Heart left ventricle (tissue), 16 donors: ENCODE data around the gene BAIAP2. TPM values are rescaled to one million over a fixed set of nuclear protein-coding genes. Genes with fewer than 3 reads are reported as not detected.

Experiments used
- ATAC-seq, 4 donors: fragments of 200-7000 bp; cut with Tn5 transposase; one replicate each; pipeline ENCODE4 v1.9.1; 2020 to 2022; ENCODE audit warnings: moderate library complexity in 4 of 4, mild to moderate bottlenecking in 3 of 4, moderate number of reproducible peaks in 1 of 4
- DNase-seq, 5 donors: peaks; one replicate each; pipeline ENCODE4 v3.0.0-alpha.2; 2020
- H3K27ac ChIP-seq, 12 donors: fragments of 200-600 bp; sonication (generic) in 4 of 12; one replicate each; pipeline versions ENCODE4 v1.5.0 to v1.8.0; 2016 to 2022; ENCODE audit warnings: mild to moderate bottlenecking in 2 of 12
- H3K27me3 ChIP-seq, 9 donors: fragments of 200-600 bp; sonication (generic) in 2 of 9; one replicate each; pipeline versions ENCODE4 v1.5.1 to v1.8.0; 2016 to 2022; ENCODE audit warnings: mild to moderate bottlenecking in 3 of 9
- H3K36me3 ChIP-seq, 9 donors: fragments of 200-600 bp; sonication (generic) in 2 of 9; one replicate each; pipeline versions ENCODE4 v1.5.0 to v1.8.0; 2018 to 2022; ENCODE audit warnings: mild to moderate bottlenecking in 2 of 9
- H3K4me1 ChIP-seq, 12 donors: fragments of 200-600 bp; sonication (generic) in 4 of 12; one replicate each; pipeline versions ENCODE4 v1.5.0 to v1.8.0; 2016 to 2022; ENCODE audit warnings: mild to moderate bottlenecking in 3 of 12
- H3K4me3 ChIP-seq, 12 donors: fragments of 200-600 bp; sonication (generic) in 4 of 12; one replicate each; pipeline versions ENCODE4 v1.5.0 to v1.8.0; 2017 to 2022; ENCODE audit warnings: mild to moderate bottlenecking in 9 of 12, moderate library complexity in 4 of 12
- H3K9me3 ChIP-seq, 12 donors: fragments of 200-600 bp; sonication (generic) in 4 of 12; one replicate each; pipeline versions ENCODE4 v1.5.0 to v1.8.0; 2016 to 2022; ENCODE audit warnings: mild to moderate bottlenecking in 1 of 12
- POLR2A ChIP-seq, 2 donors: fragments of 450-650 bp; IDR thresholded peaks; one replicate each; pipeline ENCODE4 v1.6.1; 2017; ENCODE audit warnings: antibody characterized with exemption in 2 of 2, mild to moderate bottlenecking in 2 of 2, moderate library complexity in 2 of 2
- WGBS, 4 donors: extraction: QIAGEN DNeasy Blood & Tissue Kit in 2 of 4; methylation state at CpG; one replicate each; pipeline versions ENCODE4 v1.1.5 to v1.1.7; 2013 to 2018; 5-methylcytosine and 5-hydroxymethylcytosine counted together
- intact Hi-C, 10 donors: fragments of 100-400 bp; cut with DNase I; formaldehyde crosslinking; loops; one replicate each; pipeline versions ENCODE4 v1.11.1 to v1.14.2; 2022
- polyA plus RNA-seq, 2 donors: library from polyadenylated mRNA; stranded (reverse); fragments of 200-250 nt; gene quantifications; one replicate each; pipeline ENCODE4 v1.2.3, GENCODE V29; 2013
- total RNA-seq, 9 donors: library from RNA; depleted of rRNA in 2 of 9; stranded (reverse); fragments of >200 nt in 2 of 9; fragmentation: NEBNext Ultra II Directional in 3 of 9; extraction: Animal tissue kit (Norgen Biotek cat#: 25700) in 3 of 9; gene quantifications; one replicate each; pipeline versions ENCODE4 v1.1.0 to v1.2.4, GENCODE V29; 2016 to 2023
- TF ChIP-seq, protein P1 (sequence below), 12 donors: fragments of 200-600 bp; sonication (generic) in 4 of 12; IDR thresholded peaks; one replicate each; pipeline versions ENCODE4 v1.5.0 to v1.8.0; 2018 to 2022; ENCODE audit warnings: antibody characterized with exemption in 12 of 12, mild to moderate bottlenecking in 5 of 12
- donor health status: ischemic (EF 13 %, LVEDD 7.1; RV severe dilation, severe dysfunction).
- donor health status: healthy with polysubstance abuse.
- donor health status: DM: no; HTN: yes; CAD: no.
- donor health status: DM: no; HTN: no; CAD: no.
- donor health status: ischemic (EF 25% LVEDD 6.9; RV normal size, moderate dysfunction).
- donor health status: ischemic (EF 25% LVEDD 5.7; RV mildly dilated, moderate dysfunction).
- donor health status: healthy.
- donor health status: DM: yes; HTN: yes; CAD: no.
- donor health status: ischemic (EF 35%, LVEDD 5.7; RV mildly dilated, moderate dysfunction).
- donor health status: nonischemic (EF 11% LVEDD 7.7; RV severe dilation, severe dysfunction).
- donor health status: DM: yes; HTN: yes; CAD: no.
- donor health status: PGD.
- donor health status: ischemic (EF 29% LVEDD 5.4; RV normal size, mild dysfunction).
- donor health status: nonischemic (EF 23%, LVEDD 6.1; RV moderate dilation, normal function).

The BAIAP2 gene
- total and polyA plus RNA-seq, 11 donors = 8.9 to 30.2 (median 18.5) TPM

DNA sequence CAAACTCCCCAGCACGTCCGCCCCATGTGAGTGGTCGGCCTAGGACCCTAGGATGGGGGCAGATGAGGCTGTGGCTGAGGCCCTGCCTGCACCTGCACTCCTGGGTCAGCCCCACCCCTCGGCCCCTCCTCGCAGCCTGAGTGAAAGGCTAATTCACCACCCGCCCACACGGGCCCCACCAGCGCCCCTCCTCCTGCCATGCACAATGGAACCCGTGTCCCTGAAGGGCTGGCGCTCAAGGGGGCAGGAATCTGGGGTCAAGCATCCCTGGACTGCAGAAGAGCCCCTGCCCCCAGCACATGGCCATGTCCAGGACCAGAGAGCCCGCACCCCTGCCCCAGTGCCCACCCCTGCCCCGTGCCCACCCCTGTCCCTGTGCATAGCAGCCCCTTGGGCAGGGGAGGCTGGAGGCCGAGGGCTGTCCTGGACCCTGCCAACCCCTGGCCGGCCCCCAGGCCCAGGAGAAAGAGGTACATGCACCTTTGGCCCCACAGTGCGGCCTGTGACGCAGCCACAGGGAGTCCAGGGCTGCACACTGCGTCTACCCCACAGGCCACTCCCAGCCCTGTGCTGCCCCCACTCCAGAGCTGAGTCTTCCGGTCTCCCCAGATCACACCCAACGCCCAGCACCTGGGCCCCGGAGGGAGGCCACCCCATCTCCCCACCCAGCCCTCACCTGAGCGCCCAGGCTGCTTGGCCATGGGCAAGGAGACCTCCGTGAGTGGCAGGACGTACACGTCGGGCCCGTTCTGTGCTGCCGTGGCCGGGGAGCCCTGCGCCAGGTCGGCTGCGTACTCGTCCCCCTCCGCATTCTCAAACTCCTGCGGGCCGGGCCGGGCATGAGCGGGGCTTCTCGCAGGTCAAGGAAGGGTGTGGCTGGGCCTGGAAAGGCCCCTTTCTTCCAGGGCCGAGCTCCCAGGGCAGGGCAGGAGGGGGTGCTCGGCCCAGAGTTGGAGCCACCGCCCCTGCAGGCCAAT, 95.7 kb downstream of the BAIAP2 start:
- DNase-seq (no peak), ATAC-seq (no peak)
- Histone ChIP-seq H3K4me1 (peaks cover 0 to 9% (median 0%) of the 10 kb centered on the region in 12 donors), H3K9me3 (no peaks in the 10 kb centered on the region), H3K36me3 (no peaks in the 10 kb centered on the region), H3K27ac (no peak overlapping the region), H3K27me3 (no peaks in the 10 kb centered on the region), H3K4me3 (no peak overlapping the region)
- 81 to 93% (median 90%) methylated on average over 35 to 41 of the region's 41 CpGs for WGBS, 4 donors
- TF ChIP-seq, protein P1, sequence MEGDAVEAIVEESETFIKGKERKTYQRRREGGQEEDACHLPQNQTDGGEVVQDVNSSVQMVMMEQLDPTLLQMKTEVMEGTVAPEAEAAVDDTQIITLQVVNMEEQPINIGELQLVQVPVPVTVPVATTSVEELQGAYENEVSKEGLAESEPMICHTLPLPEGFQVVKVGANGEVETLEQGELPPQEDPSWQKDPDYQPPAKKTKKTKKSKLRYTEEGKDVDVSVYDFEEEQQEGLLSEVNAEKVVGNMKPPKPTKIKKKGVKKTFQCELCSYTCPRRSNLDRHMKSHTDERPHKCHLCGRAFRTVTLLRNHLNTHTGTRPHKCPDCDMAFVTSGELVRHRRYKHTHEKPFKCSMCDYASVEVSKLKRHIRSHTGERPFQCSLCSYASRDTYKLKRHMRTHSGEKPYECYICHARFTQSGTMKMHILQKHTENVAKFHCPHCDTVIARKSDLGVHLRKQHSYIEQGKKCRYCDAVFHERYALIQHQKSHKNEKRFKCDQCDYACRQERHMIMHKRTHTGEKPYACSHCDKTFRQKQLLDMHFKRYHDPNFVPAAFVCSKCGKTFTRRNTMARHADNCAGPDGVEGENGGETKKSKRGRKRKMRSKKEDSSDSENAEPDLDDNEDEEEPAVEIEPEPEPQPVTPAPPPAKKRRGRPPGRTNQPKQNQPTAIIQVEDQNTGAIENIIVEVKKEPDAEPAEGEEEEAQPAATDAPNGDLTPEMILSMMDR (IDR thresholded peaks at IDR 0.05) = no peak
- no peak for TF ChIP-seq POLR2A (IDR thresholded peaks at IDR 0.05)
- intact Hi-C loops = no loop called here

DNA sequence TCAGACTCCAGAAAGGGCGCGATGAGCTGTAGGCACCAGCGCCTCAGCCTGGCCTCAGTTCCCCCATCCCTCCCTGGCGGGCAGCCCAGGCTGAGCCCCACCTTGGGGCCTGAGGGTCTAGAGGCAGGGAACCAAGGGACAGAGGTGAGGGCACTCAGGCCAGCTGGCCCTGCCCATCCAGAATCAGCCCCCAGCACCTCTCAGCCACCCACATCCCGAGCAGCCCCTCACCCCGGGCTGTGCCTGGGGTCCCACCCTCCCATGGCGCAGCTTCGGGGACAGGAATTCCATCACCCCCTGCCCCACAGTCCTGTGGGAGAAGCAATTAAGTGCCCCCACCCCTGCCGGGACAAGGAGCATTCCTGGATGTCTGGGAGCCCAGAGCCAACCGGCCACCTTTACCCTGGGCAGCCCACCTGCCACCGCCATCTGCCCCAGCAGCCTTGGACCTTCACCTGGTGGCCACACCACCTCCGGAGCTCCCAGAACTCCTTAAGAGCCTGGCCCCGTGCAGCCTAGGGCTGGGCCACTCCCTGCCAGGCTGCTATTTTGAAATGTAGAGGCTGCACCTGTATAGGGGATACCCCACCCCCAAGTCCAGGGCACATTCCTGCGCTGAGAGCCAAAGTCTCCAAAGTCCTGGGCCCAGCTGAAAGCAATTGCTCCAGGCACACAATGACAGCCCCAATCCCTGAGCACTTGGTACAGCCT, 96.7 kb downstream of the BAIAP2 start:
- Histone ChIP-seq H3K4me1 (no peaks in the 10 kb centered on the region), H3K27me3 (no peaks in the 10 kb centered on the region), H3K27ac (no peak overlapping the region), H3K36me3 (no peaks in the 10 kb centered on the region), H3K9me3 (no peaks in the 10 kb centered on the region), H3K4me3 (no peak overlapping the region)
- DNase-seq (no peak), ATAC-seq (no peak)
- 91 to 97% (median 94%) methylated on average over 8 to 14 of the region's 14 CpGs for WGBS, 4 donors
- intact Hi-C loops = no loop called here
- no peak for TF ChIP-seq POLR2A (IDR thresholded peaks at IDR 0.05)
- TF ChIP-seq, protein P1 (IDR thresholded peaks at IDR 0.05) = no peak

DNA sequence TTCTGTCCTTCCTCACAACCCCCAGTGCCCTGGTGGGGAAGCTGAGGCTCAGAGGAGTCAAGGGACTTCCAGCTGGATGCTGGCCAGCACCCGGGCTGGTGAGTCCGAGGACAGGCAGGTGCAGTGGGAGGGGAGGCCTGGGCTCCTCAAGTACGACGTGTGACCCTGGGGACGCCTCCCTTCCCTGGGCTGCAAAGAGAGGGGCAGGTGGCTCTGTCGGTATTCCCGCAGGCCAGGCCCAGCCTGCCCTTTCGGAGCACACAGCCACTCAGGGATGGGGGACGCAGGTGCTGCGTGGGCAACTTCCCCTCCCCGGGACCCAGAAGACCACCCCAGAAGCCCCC, 97.2 kb downstream of the BAIAP2 start:
- H3K4me3 ChIP-seq = no peak overlapping the region
- no peak overlapping the region for H3K27ac ChIP-seq
- ATAC-seq (no peak), DNase-seq (no peak)
- H3K4me1 ChIP-seq = no peaks in the 10 kb centered on the region
- intact Hi-C loops = no loop called here
- no peaks in the 10 kb centered on the region for H3K27me3 ChIP-seq
- H3K36me3 ChIP-seq = no peaks in the 10 kb centered on the region
- no peak for TF ChIP-seq POLR2A (IDR thresholded peaks at IDR 0.05)
- TF ChIP-seq, protein P1 (IDR thresholded peaks at IDR 0.05) = no peak
- H3K9me3 ChIP-seq = no peaks in the 10 kb centered on the region
- 74 to 91% (median 84%) methylated on average over 7 to 11 of the region's 11 CpGs for WGBS, 4 donors
